GM21515 (cell line): Measurements from ENCODE around the gene ADCY5.

Experiments used
- ATAC-seq: cut with Tn5 transposase; IDR thresholded peaks from one replicate; pipeline ENCODE4 v1.9.1; 2021; ENCODE audit not compliant: unreplicated experiment

ADCY5 gene

DNA sequence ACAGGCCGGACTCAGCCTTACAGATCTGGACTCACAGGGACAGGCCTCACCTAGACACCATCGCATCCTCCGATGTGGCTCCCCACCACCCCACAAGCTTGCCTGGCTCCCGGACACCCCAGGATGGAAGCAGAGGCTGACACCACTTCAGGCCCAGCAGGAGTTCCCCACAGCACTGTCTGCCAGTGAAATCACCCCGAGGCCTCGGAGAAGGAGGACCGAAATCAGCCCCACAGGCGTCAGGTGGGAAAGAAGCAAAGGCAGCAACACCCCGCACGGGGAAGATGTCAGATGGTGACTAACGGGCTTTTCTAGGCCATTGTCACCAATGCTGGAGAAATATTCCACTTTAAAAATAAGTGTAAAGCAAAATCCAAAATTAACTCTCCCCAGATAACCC is 18.6 kb downstream of the ADCY5 start:
- no peak for ATAC-seq

- ATAC-seq = no peak
Measured at GRCh38 chr3:123429362-123430125, 19.3 kb downstream of the ADCY5 start.

- ATAC-seq = no peak
Measured at GRCh38 chr3:123424999-123425712, 23.7 kb downstream of the ADCY5 start.

DNA sequence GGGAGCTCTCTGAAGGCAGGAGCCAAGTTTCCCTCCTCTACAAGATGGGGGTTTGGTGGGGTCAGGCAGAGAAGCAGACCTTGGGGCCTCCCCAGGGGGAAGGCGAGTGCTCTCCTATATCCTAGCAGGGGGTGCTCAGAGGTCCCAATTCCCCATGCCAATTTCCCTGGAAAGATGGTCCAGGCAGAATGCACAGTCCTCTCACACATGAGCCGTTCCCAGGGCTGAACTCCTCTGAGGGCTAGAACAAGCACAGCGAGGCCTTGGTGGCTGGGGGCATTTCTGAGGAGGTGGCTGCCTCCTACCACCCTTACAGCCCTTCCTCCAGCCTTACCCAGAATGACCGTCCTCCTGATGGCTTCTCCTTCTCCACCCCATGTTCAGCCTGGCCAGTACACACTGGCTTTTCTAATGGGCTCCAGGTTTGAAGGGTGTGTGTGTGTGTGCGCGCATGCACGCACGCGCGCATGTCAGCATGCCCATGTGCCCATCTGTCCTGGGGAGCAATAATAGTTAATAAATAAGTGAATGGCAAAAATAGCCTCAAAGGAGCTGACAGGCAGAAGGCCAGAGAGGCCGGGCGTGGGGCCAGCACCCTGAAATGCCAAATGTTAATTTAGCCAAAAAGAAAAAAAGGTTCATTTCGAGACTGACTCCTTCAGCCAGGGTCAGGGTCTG is 24.4 kb downstream of the ADCY5 start:
- ATAC-seq = no peak

GRCh38 chr3:123423806-123424205 is 25.1 kb downstream of the ADCY5 start:
- no peak for ATAC-seq

DNA sequence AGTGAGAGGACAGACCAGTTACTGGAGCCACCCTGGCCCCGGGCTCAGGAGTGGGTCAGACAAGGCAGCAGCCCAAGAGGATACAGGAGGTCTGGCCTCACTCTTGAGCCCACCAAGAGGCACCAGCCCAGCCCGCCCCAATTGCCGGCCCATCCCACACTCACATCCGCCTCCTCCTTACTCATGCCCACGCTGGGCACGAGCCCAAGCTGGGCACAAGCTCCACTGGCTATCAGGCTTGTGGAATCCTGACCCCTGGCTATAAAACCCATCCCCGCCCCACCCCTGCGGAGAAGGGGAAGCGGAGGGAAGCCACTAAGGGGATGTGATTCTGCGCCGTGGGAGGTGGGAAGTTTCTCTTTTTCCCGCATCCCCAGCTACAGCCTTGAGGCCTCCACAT is 25.9 kb downstream of the ADCY5 start:
- ATAC-seq = no peak

DNA sequence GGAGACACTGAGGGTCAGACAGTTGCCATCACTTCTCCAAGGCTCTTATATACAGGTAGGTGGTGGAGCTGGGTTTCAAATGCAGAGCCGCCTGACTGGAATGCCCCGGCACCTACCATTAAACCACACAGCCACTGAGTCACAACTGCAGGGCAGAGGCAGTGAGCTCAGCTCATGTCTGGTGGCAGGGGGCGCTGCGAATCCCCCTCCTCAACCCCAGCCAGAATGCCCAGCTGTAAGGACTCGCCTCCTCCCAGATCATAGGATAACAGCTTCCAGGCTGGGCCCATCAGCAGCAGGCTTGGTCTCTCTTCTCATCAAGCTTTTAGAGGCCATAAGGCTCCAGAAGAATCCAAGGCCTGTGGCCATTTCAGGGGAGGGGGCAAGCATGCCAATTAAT is 26.4 kb downstream of the ADCY5 start:
- no peak for ATAC-seq

GRCh38 chr3:123421353-123422174 is 27.3 kb downstream of the ADCY5 start:
- ATAC-seq = no peak

DNA sequence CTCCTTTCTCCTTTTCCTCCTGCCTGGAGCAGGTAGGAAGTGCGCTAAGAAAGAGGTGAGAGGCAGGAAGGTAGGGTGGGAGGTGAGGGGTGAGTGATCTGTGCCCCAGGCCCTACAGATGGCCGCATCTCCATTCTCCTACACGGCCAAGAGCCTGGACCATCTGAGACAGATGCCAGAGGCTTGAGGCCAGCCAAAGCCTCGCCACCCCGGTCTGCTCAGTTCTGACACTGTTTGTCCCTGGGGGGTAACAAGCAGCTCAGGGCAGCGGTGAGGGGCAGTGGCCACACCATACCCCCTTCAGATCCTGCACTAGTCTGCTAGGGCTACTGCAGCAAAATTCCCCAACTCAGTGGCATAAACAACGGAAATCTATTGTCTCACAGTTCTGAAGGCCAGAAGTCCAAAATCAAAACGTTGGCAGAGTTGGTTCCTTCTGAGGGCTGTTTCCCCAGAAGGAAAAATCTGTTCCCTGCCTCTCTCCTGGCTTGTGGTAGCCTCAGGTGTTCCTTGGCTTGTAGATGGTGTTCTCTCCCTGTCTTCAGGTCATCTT is 28.4 kb downstream of the ADCY5 start:
- ATAC-seq = no peak

- no peak for ATAC-seq
Measured at GRCh38 chr3:123419850-123420297, 29.0 kb downstream of the ADCY5 start.

DNA sequence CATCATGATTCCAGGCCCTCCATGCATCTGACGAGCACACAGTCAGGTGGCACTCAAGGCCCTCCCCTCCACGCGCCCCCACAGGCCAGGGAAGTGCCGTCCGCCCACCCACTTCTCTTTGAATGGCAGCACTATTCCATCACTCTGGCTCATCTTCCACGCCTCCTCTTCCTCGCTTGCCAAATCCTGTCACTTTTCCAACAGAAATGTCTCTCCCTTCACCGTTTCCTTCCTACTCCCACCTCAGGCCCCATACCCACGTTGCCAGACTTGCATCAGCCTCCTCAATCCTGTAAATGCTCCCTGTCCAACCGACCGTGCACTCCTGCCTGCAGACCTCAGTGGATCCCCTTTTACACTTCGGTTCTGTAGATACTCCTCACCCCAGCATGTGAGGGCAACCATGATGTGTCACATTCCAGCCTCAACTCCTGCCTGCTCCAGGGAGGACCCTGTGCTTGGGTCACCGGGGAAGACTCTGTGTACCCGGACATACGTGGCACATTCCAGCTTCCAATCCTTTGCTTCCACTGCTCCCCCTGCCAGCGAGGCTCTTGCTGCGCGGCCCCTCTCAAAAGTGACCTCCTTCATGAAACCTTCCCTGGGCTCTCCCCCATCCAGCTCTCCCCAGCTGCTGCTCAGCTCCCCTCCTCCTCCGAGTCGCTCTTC is 29.6 kb downstream of the ADCY5 start:
- ATAC-seq = no peak

GRCh38 chr3:123416647-123417046 is 32.2 kb downstream of the ADCY5 start:
- no peak for ATAC-seq

GRCh38 chr3:123416173-123416572 is 32.7 kb downstream of the ADCY5 start:
- ATAC-seq = no peak

DNA sequence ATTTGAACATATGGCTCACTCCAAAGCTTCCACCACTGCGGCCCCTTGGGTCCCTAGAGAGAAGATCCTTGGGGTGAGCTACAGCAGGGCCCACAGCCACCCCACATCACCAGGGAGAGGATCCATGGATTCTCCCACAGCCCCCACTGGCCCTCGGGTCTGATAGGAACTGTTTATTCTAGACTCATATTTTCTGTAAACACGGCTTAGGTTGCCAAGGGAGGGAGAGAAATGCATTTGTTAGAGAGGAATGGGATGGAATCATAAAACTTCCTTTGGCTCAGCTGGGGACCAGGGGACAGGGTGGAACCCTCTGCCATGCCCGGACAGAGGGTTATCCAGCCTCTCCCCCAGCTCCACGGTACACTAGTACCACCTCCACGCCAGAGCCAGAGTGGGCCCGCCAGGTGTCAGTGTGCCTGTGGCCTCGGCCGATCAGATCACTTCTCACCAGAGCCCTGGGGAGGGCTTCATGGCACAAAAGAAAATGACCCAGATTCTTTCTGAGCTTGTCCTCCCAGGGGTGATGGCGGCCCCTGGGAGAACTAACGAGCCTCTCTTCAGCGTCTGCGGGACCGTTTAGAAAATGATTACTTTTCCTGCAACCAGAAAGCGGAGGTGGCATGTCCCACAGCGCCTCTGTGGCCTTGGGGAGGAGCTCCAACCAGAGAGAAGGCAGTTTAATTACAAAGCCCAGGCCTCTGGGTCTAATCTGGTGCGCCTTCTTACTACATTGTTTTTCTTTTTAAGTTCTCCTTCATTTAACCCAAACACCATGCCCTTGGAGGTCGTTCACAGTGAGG is 33.7 kb downstream of the ADCY5 start:
- ATAC-seq = no peak

GRCh38 chr3:123412811-123413604 is 35.9 kb downstream of the ADCY5 start:
- no peak for ATAC-seq

- ATAC-seq = no peak
Measured at GRCh38 chr3:123412076-123412475, 36.8 kb downstream of the ADCY5 start.

DNA sequence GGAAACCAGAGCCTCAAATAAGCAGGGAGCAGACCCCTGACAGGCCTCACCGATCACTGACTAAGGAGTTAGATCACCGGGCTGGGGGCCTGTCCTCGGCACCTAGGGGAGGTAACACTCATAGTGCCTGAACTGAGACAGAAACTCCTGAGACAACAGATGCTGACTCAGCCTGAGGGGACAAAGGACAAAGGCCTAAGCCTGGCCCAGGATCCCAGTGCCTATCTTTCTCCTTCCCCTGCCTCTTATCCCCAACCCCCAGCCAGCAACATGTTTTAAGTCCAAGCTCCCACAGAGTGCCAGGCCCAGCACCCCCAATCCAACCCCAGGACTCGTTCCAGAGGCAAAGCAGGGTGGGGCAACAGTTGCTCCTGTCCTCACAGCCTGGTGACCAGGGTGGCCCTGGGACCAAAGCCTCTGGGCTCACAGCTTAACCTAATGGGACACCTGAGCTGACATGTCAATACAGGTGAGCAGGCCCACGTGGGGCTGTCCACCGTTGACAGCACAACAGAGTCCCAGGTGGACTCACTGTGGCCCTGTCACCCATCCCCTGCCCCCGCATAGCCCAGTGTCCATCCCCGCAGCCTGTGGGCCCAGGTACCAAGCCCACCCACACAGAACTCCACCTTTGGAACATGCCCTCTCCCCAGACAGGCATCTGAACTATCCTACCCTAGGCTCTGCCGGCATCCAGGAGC is 37.4 kb downstream of the ADCY5 start:
- ATAC-seq = no peak

DNA sequence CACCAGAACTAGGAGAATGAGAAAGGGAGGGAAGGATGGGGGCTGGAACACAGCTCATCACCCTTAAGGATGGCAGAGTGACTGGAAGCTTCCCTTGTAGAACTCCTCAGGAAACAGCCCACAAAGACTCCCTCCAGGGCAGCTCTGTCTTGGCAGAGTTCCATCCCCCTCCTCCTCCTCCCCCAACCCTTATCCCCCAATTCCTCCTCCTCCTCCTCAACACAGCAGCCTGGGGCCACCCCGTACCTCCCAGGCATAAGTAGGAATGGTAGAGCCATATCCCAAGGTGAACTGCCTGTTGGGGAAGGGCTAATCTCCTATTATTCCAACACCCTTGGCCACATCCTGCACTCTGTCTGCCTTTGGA is 38.8 kb downstream of the ADCY5 start:
- no peak for ATAC-seq
